Measurements from ENCODE around the gene NETO2. TPM values are rescaled to one million over a fixed set of nuclear protein-coding genes. Genes with fewer than 3 reads are reported as not detected.

The NETO2 gene
- total and polyA plus RNA-seq, 2 of the 13 experiments (the other 11 are each of a cell fraction or from before 2014, with no cell fraction given): 8.2 to 13.5 TPM

- TF ChIP-seq ZNF205 (CRISPR knock-in tag; IDR thresholded peaks at IDR 0.05) (0 out of 2 replicates have a peak, but pooled peaks have one; percentile 9), PHF20 (CRISPR knock-in tag; IDR thresholded peaks at IDR 0.05) (0 out of 2 replicates have a peak, but pooled peaks have one; percentile 9), THAP8 (CRISPR knock-in tag; IDR thresholded peaks at IDR 0.05; ENCODE audit: borderline replicate concordance) (no peak), ZFP62 (CRISPR knock-in tag; IDR thresholded peaks at IDR 0.05) (no peak), ZNF512B (CRISPR knock-in tag; IDR thresholded peaks at IDR 0.05; ENCODE audit: borderline replicate concordance) (no peak), RELA (CRISPR knock-in tag; IDR thresholded peaks at IDR 0.05) (peak; percentile 69; the same call in 1 of the 2 replicates), KDM1A (CRISPR knock-in tag; IDR thresholded peaks at IDR 0.05) (no peak), ZNF616 (CRISPR knock-in tag; IDR thresholded peaks at IDR 0.05; ENCODE audit: low read depth) (no peak), ZNF251 (CRISPR knock-in tag; IDR thresholded peaks at IDR 0.05) (no peak), EZH2 (conservative IDR thresholded peaks at IDR 0.05; ENCODE audit: low read depth, low read length) (peak; percentile 80; the same call in 1 of the 2 replicates), KDM5B (CRISPR knock-in tag; IDR thresholded peaks at IDR 0.05; ENCODE audit: borderline replicate concordance) (0 out of 2 replicates have a peak, but pooled peaks have one; percentile 4), PATZ1 (CRISPR knock-in tag; IDR thresholded peaks at IDR 0.05) (peak; percentile 5; the same call in 1 of the 2 replicates), ZNF30 (CRISPR knock-in tag; IDR thresholded peaks at IDR 0.05) (no peak), MYPOP (CRISPR knock-in tag; IDR thresholded peaks at IDR 0.05) (peak; percentile 11; the same call in 1 of the 2 replicates), ZFP90 (CRISPR knock-in tag; IDR thresholded peaks at IDR 0.05; ENCODE audit: borderline replicate concordance) (0 out of 2 replicates have a peak, but pooled peaks have one; percentile 23), ZMYM2 (CRISPR knock-in tag; IDR thresholded peaks at IDR 0.05) (0 out of 2 replicates have a peak, but pooled peaks have one; percentile 38), ZNF570 (CRISPR knock-in tag; IDR thresholded peaks at IDR 0.05; ENCODE audit: borderline replicate concordance) (0 out of 2 replicates have a peak, but pooled peaks have one; percentile 1), STAT5B (CRISPR knock-in tag; IDR thresholded peaks at IDR 0.05) (0 out of 2 replicates have a peak, but pooled peaks have one; percentile 23), FOXA3 (CRISPR knock-in tag; IDR thresholded peaks at IDR 0.05) (0 out of 2 replicates have a peak, but pooled peaks have one; percentile 4), HINFP (CRISPR knock-in tag; IDR thresholded peaks at IDR 0.05; ENCODE audit: low read depth) (no peak)
- TF ChIP-seq, protein P1, sequence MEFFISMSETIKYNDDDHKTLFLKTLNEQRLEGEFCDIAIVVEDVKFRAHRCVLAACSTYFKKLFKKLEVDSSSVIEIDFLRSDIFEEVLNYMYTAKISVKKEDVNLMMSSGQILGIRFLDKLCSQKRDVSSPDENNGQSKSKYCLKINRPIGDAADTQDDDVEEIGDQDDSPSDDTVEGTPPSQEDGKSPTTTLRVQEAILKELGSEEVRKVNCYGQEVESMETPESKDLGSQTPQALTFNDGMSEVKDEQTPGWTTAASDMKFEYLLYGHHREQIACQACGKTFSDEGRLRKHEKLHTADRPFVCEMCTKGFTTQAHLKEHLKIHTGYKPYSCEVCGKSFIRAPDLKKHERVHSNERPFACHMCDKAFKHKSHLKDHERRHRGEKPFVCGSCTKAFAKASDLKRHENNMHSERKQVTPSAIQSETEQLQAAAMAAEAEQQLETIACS (CRISPR knock-in tag; IDR thresholded peaks at IDR 0.05): 0 out of 2 replicates have a peak, but pooled peaks have one; percentile 2
Measured at GRCh38 chr16:47144559-47144877, 773 bp upstream of the NETO2 start (continued).

Measured in HepG2 (cell line).